Adrenal gland (tissue), 12 donors: ENCODE measurements around the gene TCP11L2. TPM values are rescaled to one million over a fixed set of nuclear protein-coding genes. Genes with fewer than 3 reads are reported as not detected.
A peak's percentile ranks its signal among the peaks of the same experiment; 100 is the strongest.
"Not testable (repeated sequence)": the region's sequence is repeated elsewhere in the genome, so short reads cannot be mapped to it uniquely, and the experiment has no call there.

Experiments
- DNase-seq, 7 donors: peaks; one replicate each; pipeline ENCODE4 v3.0.0-alpha.2; 2019 to 2020
- H3K27ac ChIP-seq, 5 donors: fragments of 200-600 bp; sonication (generic) in 4 of 5; 1 replicate in 3 of 5; 2 replicates in 2 of 5; pipeline versions ENCODE4 v1.5.1 to v1.8.0; 2016 to 2020; ENCODE audit warnings: mild to moderate bottlenecking in 1 of 5
- H3K27me3 ChIP-seq: fragments of 200-600 bp; 2 replicates; pipeline ENCODE4 v1.8.0; 2021
- H3K36me3 ChIP-seq, 2 donors: fragments of 200-600 bp; replicated peaks in 1 of 2; 1 replicate in 1 of 2; 2 replicates in 1 of 2; pipeline versions ENCODE4 v1.5.1 to v1.8.0; 2018 to 2022
- H3K4me1 ChIP-seq, 2 donors: fragments of 200-600 bp; replicated peaks in 1 of 2; 1 replicate in 1 of 2; 2 replicates in 1 of 2; pipeline versions ENCODE4 v1.5.1 to v1.8.0; 2018 to 2021
- H3K4me3 ChIP-seq, 4 donors: fragments of 200-600 bp; sonication (generic) in 3 of 4; one replicate each; pipeline ENCODE4 v1.5.1; 2016 to 2018
- H3K9me3 ChIP-seq, 3 donors: fragments of 200-600 bp; sonication (generic) in 1 of 3; replicated peaks in 1 of 3; 1 replicate in 2 of 3; 2 replicates in 1 of 3; pipeline versions ENCODE4 v1.5.1 to v1.8.0; 2016 to 2021
- POLR2A ChIP-seq, 2 donors: fragments of 450-650 bp; IDR thresholded peaks; one replicate each; pipeline ENCODE4 v1.6.1; 2017; ENCODE audit warnings: antibody characterized with exemption in 2 of 2, mild to moderate bottlenecking in 2 of 2, moderate library complexity in 1 of 2
- WGBS, 4 donors: extraction: QIAGEN DNeasy Blood & Tissue Kit in 2 of 4; methylation state at CpG; one replicate each; pipeline versions ENCODE4 v1.1.5 to v1.1.7; 2013 to 2017; 5-methylcytosine and 5-hydroxymethylcytosine counted together
- intact Hi-C, 2 donors: fragments of 100-400 bp; cut with DNase I; formaldehyde crosslinking; loops; one replicate each; pipeline versions ENCODE4 v1.14.1 to v1.15.0; 2022 to 2023
- polyA plus RNA-seq, 3 donors: library from polyadenylated mRNA; stranded (reverse); fragments of 200-250 nt in 2 of 3; fragments of 350-450 nt in 1 of 3; fragmentation: Illumina TruSeq in 1 of 3; extraction: RNeasy Lipid Tissue Mini Kit (QIAGEN cat#74804) in 1 of 3; gene quantifications; one replicate each; pipeline ENCODE4 v1.2.3, GENCODE V29; 2013 to 2014
- total RNA-seq, 9 donors: library from RNA; depleted of rRNA in 4 of 9; stranded (reverse); fragments of >200 nt in 4 of 9; fragments of 120-200 nt in 1 of 9; fragmentation: NEBNext Ultra II Directional in 1 of 9; extraction: Animal tissue kit (Norgen Biotek cat#: 25700) in 1 of 9; gene quantifications; one replicate each; pipeline versions ENCODE4 v1.1.0 to v1.2.4, GENCODE V29; 2013 to 2023
- TF ChIP-seq, protein P1 (sequence below), 6 experiments: fragments of 450-650 bp in 4 of 6; fragments of 200-600 bp in 2 of 6; sonication (generic) in 1 of 6; IDR thresholded peaks; 1 replicate in 5 of 6; 2 replicates in 1 of 6; pipeline versions ENCODE4 v1.5.1 to v1.8.0; 2016 to 2021; ENCODE audit warnings: antibody characterized with exemption in 6 of 6, mild to moderate bottlenecking in 2 of 6, moderate library complexity in 1 of 6
- donor health status: healthy with polysubstance abuse.
- donor health status: Bipolar disorder and iron deficiency.
- donor health status: DM: yes; HTN: yes; CAD: no.
- donor health status: DM: no; HTN: no; CAD: no.
- donor health status: DM: no; HTN: no; CAD: no.
- donor health status: DM: yes; HTN: yes; CAD: no.

TCP11L2 gene
- total and polyA plus RNA-seq, 12 donors: 2.3 to 70.4 (median 37.5) TPM

DNA sequence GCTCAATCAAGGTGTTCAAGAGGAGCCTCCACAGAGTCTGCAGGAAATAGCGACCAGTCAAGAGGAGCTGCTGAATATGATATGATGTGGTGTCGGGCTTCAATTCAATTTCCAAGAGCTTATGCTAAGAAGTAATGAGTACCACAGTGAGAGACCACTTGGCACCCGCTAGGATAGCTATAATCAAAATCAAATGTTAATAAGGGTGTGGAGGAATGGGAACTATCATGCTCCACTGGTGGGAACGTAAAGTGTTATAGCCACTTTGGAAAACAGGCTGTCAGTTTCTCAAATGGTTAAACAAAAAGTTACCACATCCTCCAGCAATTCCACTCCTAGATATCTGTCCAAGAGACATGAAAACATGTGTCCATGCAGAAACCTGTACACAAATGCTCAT lies 61.7 kb downstream of the TCP11L2 start:
- no peak overlapping the region for H3K4me3 ChIP-seq
- H3K27ac ChIP-seq: no peak overlapping the region
- intact Hi-C loops: no loop called here

DNA sequence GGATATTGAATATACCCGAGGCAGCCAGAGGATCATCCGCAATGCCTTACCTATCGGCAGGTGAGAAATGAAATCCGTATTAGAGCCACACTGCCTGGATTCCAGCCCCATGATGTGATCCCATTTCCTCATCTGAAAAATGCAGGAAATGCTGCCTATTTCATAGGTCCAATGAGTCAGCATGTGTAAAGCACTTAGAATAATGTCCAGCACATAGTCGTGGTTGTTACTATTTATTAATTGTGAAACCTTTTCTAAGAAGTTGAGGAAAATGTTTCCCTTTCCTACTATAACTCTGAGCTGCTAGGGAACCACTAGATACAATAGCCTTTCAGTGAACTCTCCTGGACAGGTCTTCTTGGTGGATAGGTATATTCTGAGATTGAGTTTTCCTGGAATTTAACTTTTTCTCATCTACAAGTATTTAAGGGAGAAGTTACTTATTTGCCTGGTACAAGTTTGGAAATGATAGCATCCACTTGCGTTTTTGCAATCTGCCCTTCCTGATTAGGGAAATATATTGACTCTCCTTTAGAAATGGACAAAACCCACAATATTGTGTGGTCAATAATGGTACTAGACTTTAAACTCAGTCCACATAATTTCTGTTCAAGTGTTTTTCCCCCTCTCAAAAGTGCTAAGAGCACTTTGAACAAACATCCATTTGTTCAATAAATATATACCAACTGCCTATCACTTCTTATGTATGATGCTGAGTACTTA lies 67.3 kb downstream of the TCP11L2 start:
- WGBS, 4 donors: 81 to 88% (median 85%) methylated on average over 6 of the region's 6 CpGs
- no peaks in the 10 kb centered on the region for H3K4me1 ChIP-seq
- intact Hi-C loops: no loop called here
- no peak overlapping the region for H3K4me3 ChIP-seq
- H3K27me3 ChIP-seq: no peaks in the 10 kb centered on the region
- no peaks in the 10 kb centered on the region for H3K9me3 ChIP-seq
- TF ChIP-seq, protein P1, sequence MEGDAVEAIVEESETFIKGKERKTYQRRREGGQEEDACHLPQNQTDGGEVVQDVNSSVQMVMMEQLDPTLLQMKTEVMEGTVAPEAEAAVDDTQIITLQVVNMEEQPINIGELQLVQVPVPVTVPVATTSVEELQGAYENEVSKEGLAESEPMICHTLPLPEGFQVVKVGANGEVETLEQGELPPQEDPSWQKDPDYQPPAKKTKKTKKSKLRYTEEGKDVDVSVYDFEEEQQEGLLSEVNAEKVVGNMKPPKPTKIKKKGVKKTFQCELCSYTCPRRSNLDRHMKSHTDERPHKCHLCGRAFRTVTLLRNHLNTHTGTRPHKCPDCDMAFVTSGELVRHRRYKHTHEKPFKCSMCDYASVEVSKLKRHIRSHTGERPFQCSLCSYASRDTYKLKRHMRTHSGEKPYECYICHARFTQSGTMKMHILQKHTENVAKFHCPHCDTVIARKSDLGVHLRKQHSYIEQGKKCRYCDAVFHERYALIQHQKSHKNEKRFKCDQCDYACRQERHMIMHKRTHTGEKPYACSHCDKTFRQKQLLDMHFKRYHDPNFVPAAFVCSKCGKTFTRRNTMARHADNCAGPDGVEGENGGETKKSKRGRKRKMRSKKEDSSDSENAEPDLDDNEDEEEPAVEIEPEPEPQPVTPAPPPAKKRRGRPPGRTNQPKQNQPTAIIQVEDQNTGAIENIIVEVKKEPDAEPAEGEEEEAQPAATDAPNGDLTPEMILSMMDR (IDR thresholded peaks at IDR 0.05): no peak
- TF ChIP-seq POLR2A (IDR thresholded peaks at IDR 0.05): no peak
- peaks cover 3 to 18% of the 10 kb centered on the region in 2 donors for H3K36me3 ChIP-seq
- no peak for DNase-seq
- no peak overlapping the region for H3K27ac ChIP-seq

More for the DNA sequence above, 61.7 kb downstream of the TCP11L2 start:
- no peaks in the 10 kb centered on the region for H3K27me3 ChIP-seq
- peaks cover 0 to 2% of the 10 kb centered on the region in 2 donors for H3K36me3 ChIP-seq
- H3K4me1 ChIP-seq: peaks cover 1 to 7% of the 10 kb centered on the region in 2 donors
- H3K9me3 ChIP-seq: no peaks in the 10 kb centered on the region
- no peak for DNase-seq
- WGBS, 4 donors: 94 to 99% (median 96%) methylated on average over 4 of the region's 4 CpGs
- TF ChIP-seq POLR2A (IDR thresholded peaks at IDR 0.05): no peak
- TF ChIP-seq, protein P1 (IDR thresholded peaks at IDR 0.05): no peak

DNA sequence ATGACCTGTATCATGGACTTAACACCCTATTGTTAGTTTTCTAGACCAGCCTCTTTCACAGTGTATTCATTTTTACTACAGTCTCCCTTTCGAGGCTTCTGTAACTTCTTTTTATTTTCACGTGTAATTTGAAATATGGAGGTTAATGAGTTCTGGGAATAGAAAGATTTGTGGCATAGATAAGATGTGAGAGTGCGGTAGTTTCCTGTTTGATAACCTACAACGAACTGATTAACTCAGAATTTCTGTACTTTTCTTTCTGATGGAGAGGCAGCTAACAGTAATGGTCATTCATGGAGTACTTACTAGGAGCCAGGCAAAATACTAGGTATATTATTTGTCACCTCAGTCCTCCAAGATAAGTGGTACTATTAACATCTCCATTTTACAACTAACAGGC lies 76.3 kb downstream of the TCP11L2 start:
- TF ChIP-seq, protein P1 (IDR thresholded peaks at IDR 0.05): no peak
- no peak for TF ChIP-seq POLR2A (IDR thresholded peaks at IDR 0.05)
- H3K27ac ChIP-seq: no peak overlapping the region
- WGBS, 4 donors: 74 to 78% (median 76%) methylated on average over 4 of the region's 4 CpGs
- no peaks in the 10 kb centered on the region for H3K27me3 ChIP-seq
- no peaks in the 10 kb centered on the region for H3K9me3 ChIP-seq
- no peak for DNase-seq
- H3K4me1 ChIP-seq: peaks cover 0 to 5% of the 10 kb centered on the region in 2 donors
- peaks cover 0 to 28% of the 10 kb centered on the region in 2 donors for H3K36me3 ChIP-seq
- no peak overlapping the region for H3K4me3 ChIP-seq
- intact Hi-C loops: no loop called here

DNA sequence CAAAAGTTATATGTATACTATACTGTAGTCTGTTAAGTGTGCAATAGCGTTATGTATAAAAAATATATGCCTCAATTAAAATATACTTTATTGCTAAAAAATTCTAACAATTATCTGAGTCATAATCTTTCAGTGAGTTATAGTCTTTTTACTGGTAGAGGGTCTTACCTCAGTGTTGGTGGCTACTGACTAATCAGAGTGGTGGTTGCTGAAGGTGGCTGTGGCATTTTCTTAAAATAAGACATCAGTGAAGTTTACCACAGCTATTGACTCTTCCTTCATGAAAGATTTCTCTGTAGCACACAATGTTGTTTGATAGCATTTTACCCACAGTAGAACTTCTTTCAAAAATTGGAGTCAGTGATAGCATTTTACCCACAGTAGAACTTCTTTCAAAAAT lies 78.4 kb downstream of the TCP11L2 start:
- Histone ChIP-seq H3K9me3 (no peaks in the 10 kb centered on the region), H3K36me3 (peaks cover 0 to 25% of the 10 kb centered on the region in 2 donors), H3K27me3 (no peaks in the 10 kb centered on the region), H3K4me3 (no peak overlapping the region), H3K27ac (no peak overlapping the region), H3K4me1 (peaks cover 0 to 5% of the 10 kb centered on the region in 2 donors)
- TF ChIP-seq POLR2A (IDR thresholded peaks at IDR 0.05): no peak
- TF ChIP-seq, protein P1 (IDR thresholded peaks at IDR 0.05): no peak
- intact Hi-C loops: loop anchor here (10.0 kb wide), 2 partner anchors 464 to 544 kb away; no protein-coding TSS in a partner anchor
- DNase-seq: no peak
- 95 to 100% (median 99%) methylated on average over 1 of the region's 1 CpG for WGBS, 4 donors

DNA sequence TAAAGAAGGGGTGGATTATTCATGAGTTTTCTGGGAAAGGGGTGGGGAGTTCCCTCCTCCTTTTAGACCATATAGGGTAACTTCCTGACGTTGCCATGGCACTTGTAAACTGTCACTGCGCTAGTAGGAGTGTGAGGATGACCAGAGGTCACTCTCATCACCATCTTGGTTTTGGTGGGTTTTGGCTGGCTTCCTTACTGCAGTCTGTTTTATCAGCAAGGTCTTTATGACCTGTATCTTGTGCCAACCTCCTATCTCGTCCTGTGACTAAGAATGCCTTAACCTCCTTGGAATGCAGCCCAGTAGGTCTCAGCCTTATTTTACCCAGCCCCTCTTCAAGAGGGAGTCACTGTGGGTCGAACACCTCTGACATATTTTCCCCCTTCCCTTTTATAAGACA lies 79.3 kb downstream of the TCP11L2 start:
- WGBS, 4 donors: 46 to 57% (median 47%) methylated on average over 4 of the region's 4 CpGs
- H3K9me3 ChIP-seq, H3K4me1 ChIP-seq, H3K27ac ChIP-seq, H3K4me3 ChIP-seq, H3K27me3 ChIP-seq: not testable (repeated sequence)
- peaks cover 0 to 20% of the 10 kb centered on the region in 2 donors for H3K36me3 ChIP-seq
- intact Hi-C loops: loop anchor here (10.0 kb wide), 2 partner anchors 463 to 543 kb away; no protein-coding TSS in a partner anchor
- DNase-seq: peak in 4 of 7 donors; percentile 21 to 68 (median 40)
